ENCODE measurements around the gene HTR1D. TPM values are rescaled to one million over a fixed set of nuclear protein-coding genes. Genes with fewer than 3 reads are reported as not detected.

The HTR1D gene
- total RNA-seq, 1 experiment from 2014 or later = 3.5 TPM

GRCh38 chr1:23196627-23197328, 20.5 kb downstream of the HTR1D start (continued):
- no peak for TF ChIP-seq REST (IDR thresholded peaks at IDR 0.05; ENCODE audit: low read depth)
- no peak for TF ChIP-seq ZNF274 (IDR thresholded peaks at IDR 0.05; ENCODE audit: low read depth, low read length)
- peak; percentile 44 for TF ChIP-seq FOSL1 (IDR thresholded peaks at IDR 0.05; ENCODE audit: low read depth)
- TF ChIP-seq TCF7L2 (IDR thresholded peaks at IDR 0.05; ENCODE audit: borderline replicate concordance, extremely low read depth, insufficient read depth, insufficient read length) = no peak
- TF ChIP-seq SIN3A (IDR thresholded peaks at IDR 0.05; ENCODE audit: low read depth) = no peak
- TF ChIP-seq RAD21 (IDR thresholded peaks at IDR 0.05; ENCODE audit: low read depth) = no peak
- 0 out of 2 replicates have a peak, but pooled peaks have one; percentile 54 for TF ChIP-seq CBX3 (IDR thresholded peaks at IDR 0.05; ENCODE audit: low read depth)
- peak; percentile 30; the same call in 1 of the 2 replicates for TF ChIP-seq JUND (IDR thresholded peaks at IDR 0.05)
- peak; percentile 62 for TF ChIP-seq POLR2AphosphoS5 (IDR thresholded peaks at IDR 0.05; ENCODE audit: low read depth, low read length)
- TF ChIP-seq EZH2 (IDR thresholded peaks at IDR 0.05) = no peak
- peak; percentile 74 for TF ChIP-seq EGR1 (IDR thresholded peaks at IDR 0.05; ENCODE audit: low read depth)
